NCI-H2227 treated with DMSO at 0.1 percent for 48 hours (cell line): Measurements from ENCODE around the gene VEZF1.

Source experiments
- DNase-seq: peaks from one replicate; lab custom pipeline; 2025; lab: John Stamatoyannopoulos, UW

The VEZF1 gene

GRCh38 chr17:57987581-57988300 is at the start of gene VEZF1:
VEZF1 (minus strand) TSS chr17:57988254; CDS start chr17:57988111, 143 bp downstream.
- peak; percentile 57 for DNase-seq

- DNase-seq, result no peak
These were observed 44.8 kb upstream of the VEZF1 start for GRCh38 chr17:58032691-58033415.

GRCh38 chr17:58028578-58028977 is 40.5 kb upstream of the VEZF1 start:
- DNase-seq, result no peak

GRCh38 chr17:58020401-58020800 is 32.3 kb upstream of the VEZF1 start:
- DNase-seq, result peak; percentile 37

GRCh38 chr17:58019521-58019920 is 31.5 kb upstream of the VEZF1 start:
- DNase-seq, result no peak

- no peak for DNase-seq
These were observed 31.0 kb upstream of the VEZF1 start for GRCh38 chr17:58019039-58019438.

GRCh38 chr17:58010067-58010799 is 22.2 kb upstream of the VEZF1 start:
- DNase-seq, result no peak

GRCh38 chr17:58007781-58008706 is 20.0 kb upstream of the VEZF1 start:
- DNase-seq, result no peak

GRCh38 chr17:58006924-58007780 is 19.1 kb upstream of the VEZF1 start, which contains the start of gene SRSF1:
SRSF1 (minus strand) TSS chr17:58007246; CDS start chr17:58007137, 109 bp downstream.
- peak; percentile 100 for DNase-seq

- peak; percentile 69 for DNase-seq
These were observed 18.5 kb upstream of the VEZF1 start for GRCh38 chr17:58006560-58006923.

GRCh38 chr17:58005728-58006559 is 17.9 kb upstream of the VEZF1 start:
- no peak for DNase-seq

GRCh38 chr17:58005031-58005727 is 17.1 kb upstream of the VEZF1 start:
- no peak for DNase-seq

- no peak for DNase-seq
These were observed 16.0 kb upstream of the VEZF1 start for GRCh38 chr17:58004060-58004459.

- DNase-seq, result no peak
These were observed 14.9 kb upstream of the VEZF1 start for GRCh38 chr17:58002973-58003372.

GRCh38 chr17:58002154-58002948 is 14.3 kb upstream of the VEZF1 start:
- DNase-seq, result no peak

- no peak for DNase-seq
These were observed 13.5 kb upstream of the VEZF1 start for GRCh38 chr17:58001461-58002124.

GRCh38 chr17:57999496-58000017 is 11.5 kb upstream of the VEZF1 start:
- DNase-seq, result peak; percentile 61
